ENCODE data around the gene PCGF3. TPM values are rescaled to one million over a fixed set of nuclear protein-coding genes. Genes with fewer than 3 reads are reported as not detected.

Gene PCGF3
- total and polyA plus RNA-seq, 2 experiments from 2014 or later = 21.0 to 26.0 TPM

GRCh38 chr4:763922-764321 is 58.3 kb downstream of the PCGF3 start:
- H3K4me2 ChIP-seq (ENCODE audit: unreplicated experiment) = no peak overlapping the region
- 0 out of 2 replicates have a peak, but pooled peaks cover 3% of the 10 kb centered on the region for H4K20me1 ChIP-seq (ENCODE audit: insufficient read depth)
- in situ Hi-C loops (cut with MboI) = no loop called here
- peaks cover 18% of the 10 kb centered on the region for H3K4me1 ChIP-seq (ENCODE audit: insufficient read depth)
- H3K9ac ChIP-seq = no peak overlapping the region
- no peaks in the 10 kb centered on the region for H3K27me3 ChIP-seq (replicated peaks; ENCODE audit: insufficient read depth)
- H3F3A ChIP-seq (ENCODE audit: insufficient read depth) = peaks cover 52% of the 10 kb centered on the region
- TF ChIP-seq EZH2phosphoT487 (IDR thresholded peaks at IDR 0.05; ENCODE audit: insufficient read depth, low read depth) (no peak), EZH2 (IDR thresholded peaks at IDR 0.05; ENCODE audit: insufficient read depth, poor library complexity, severe bottlenecking) (no peak)
- H3K27ac ChIP-seq = no peak overlapping the region
- DNase-seq = no peak
- 93 to 95% methylated on average over 11 of the region's 11 CpGs for WGBS, 2 experiments (ENCODE audit: low coverage in 1 of 2, low lambda C conversion rate in 2 of 2, missing lambda C conversion rate in 2 of 2)
- H3K9me2 ChIP-seq (ENCODE audit: insufficient read depth) = no peaks in the 10 kb centered on the region
- H2AFZ ChIP-seq = no peak overlapping the region
- no peaks in the 10 kb centered on the region for H3K9me3 ChIP-seq (ENCODE audit: low read depth)
- H3K4me3 ChIP-seq = no peak overlapping the region
- peaks cover 42% of the 10 kb centered on the region for H3K79me2 ChIP-seq (ENCODE audit: insufficient read depth)
- peaks cover 17% of the 10 kb centered on the region for H3K36me3 ChIP-seq (ENCODE audit: low read depth)

- H3K9me2 ChIP-seq (ENCODE audit: insufficient read depth) = no peaks in the 10 kb centered on the region
- WGBS, 2 experiments (ENCODE audit: low coverage in 1 of 2, low lambda C conversion rate in 2 of 2, missing lambda C conversion rate in 2 of 2) = 87 to 89% methylated on average over 15 to 16 of the region's 16 CpGs
- no peak overlapping the region for H3K4me3 ChIP-seq
- no peaks in the 10 kb centered on the region for H3K9me3 ChIP-seq (ENCODE audit: low read depth)
- peak overlapping the region; percentile 56 for H3K27ac ChIP-seq
- no peak for TF ChIP-seq EZH2phosphoT487 (IDR thresholded peaks at IDR 0.05; ENCODE audit: insufficient read depth, low read depth)
- TF ChIP-seq EZH2 (IDR thresholded peaks at IDR 0.05; ENCODE audit: insufficient read depth, poor library complexity, severe bottlenecking) = no peak
- no peaks in the 10 kb centered on the region for H3K27me3 ChIP-seq (replicated peaks; ENCODE audit: insufficient read depth)
- peaks cover 17% of the 10 kb centered on the region for H3K36me3 ChIP-seq (ENCODE audit: low read depth)
- peaks cover 18% of the 10 kb centered on the region for H3K4me1 ChIP-seq (ENCODE audit: insufficient read depth)
- H4K20me1 ChIP-seq (ENCODE audit: insufficient read depth) = 0 out of 2 replicates have a peak, but pooled peaks cover 3% of the 10 kb centered on the region
- no peak overlapping the region for H2AFZ ChIP-seq
- no peak for DNase-seq
- peaks cover 55% of the 10 kb centered on the region for H3F3A ChIP-seq (ENCODE audit: insufficient read depth)
- no peak overlapping the region for H3K9ac ChIP-seq
- no peak overlapping the region for H3K4me2 ChIP-seq (ENCODE audit: unreplicated experiment)
- in situ Hi-C loops (cut with MboI) = no loop called here
- peaks cover 49% of the 10 kb centered on the region for H3K79me2 ChIP-seq (ENCODE audit: insufficient read depth)
Observed at GRCh38 chr4:764405-765169, 59.0 kb downstream of the PCGF3 start.

GRCh38 chr4:766152-766515 is 60.5 kb downstream of the PCGF3 start:
- no peaks in the 10 kb centered on the region for H3K27me3 ChIP-seq (replicated peaks; ENCODE audit: insufficient read depth)
- H2AFZ ChIP-seq = no peak overlapping the region
- 0 out of 2 replicates have a peak overlapping the region, but pooled peaks have one; percentile 17 for H3K9ac ChIP-seq
- no peak overlapping the region for H3K4me3 ChIP-seq
- WGBS, 2 experiments (ENCODE audit: low coverage in 1 of 2, low lambda C conversion rate in 2 of 2, missing lambda C conversion rate in 2 of 2) = 62 to 67% methylated on average over 7 of the region's 7 CpGs
- no peak overlapping the region for H3K4me2 ChIP-seq (ENCODE audit: unreplicated experiment)
- in situ Hi-C loops (cut with MboI) = no loop called here
- H3K9me2 ChIP-seq (ENCODE audit: insufficient read depth) = no peaks in the 10 kb centered on the region
- peaks cover 18% of the 10 kb centered on the region for H3K4me1 ChIP-seq (ENCODE audit: insufficient read depth)
- no peaks in the 10 kb centered on the region for H3K9me3 ChIP-seq (ENCODE audit: low read depth)
- DNase-seq = peak; percentile 81
- H3K36me3 ChIP-seq (ENCODE audit: low read depth) = peaks cover 20% of the 10 kb centered on the region
- H4K20me1 ChIP-seq (ENCODE audit: insufficient read depth) = peaks cover 3% of the 10 kb centered on the region; the same call in 1 of the 2 replicates
- H3K79me2 ChIP-seq (ENCODE audit: insufficient read depth) = peaks cover 61% of the 10 kb centered on the region
- peaks cover 66% of the 10 kb centered on the region for H3F3A ChIP-seq (ENCODE audit: insufficient read depth)
- no peak for TF ChIP-seq EZH2phosphoT487 (IDR thresholded peaks at IDR 0.05; ENCODE audit: insufficient read depth, low read depth)
- no peak for TF ChIP-seq EZH2 (IDR thresholded peaks at IDR 0.05; ENCODE audit: insufficient read depth, poor library complexity, severe bottlenecking)
- peak overlapping the region; percentile 56 for H3K27ac ChIP-seq

- Histone ChIP-seq H3K9ac (0 out of 2 replicates have a peak overlapping the region, but pooled peaks have one; percentile 17), H2AFZ (no peak overlapping the region), H3F3A (ENCODE audit: insufficient read depth) (peaks cover 66% of the 10 kb centered on the region), H3K9me3 (ENCODE audit: low read depth) (no peaks in the 10 kb centered on the region), H3K36me3 (ENCODE audit: low read depth) (peaks cover 14% of the 10 kb centered on the region), H3K4me3 (no peak overlapping the region), H3K27ac (peak overlapping the region; percentile 56), H3K79me2 (ENCODE audit: insufficient read depth) (peaks cover 61% of the 10 kb centered on the region), H4K20me1 (ENCODE audit: insufficient read depth) (peaks cover 3% of the 10 kb centered on the region; the same call in 1 of the 2 replicates), H3K4me2 (ENCODE audit: unreplicated experiment) (no peak overlapping the region), H3K4me1 (ENCODE audit: insufficient read depth) (peaks cover 18% of the 10 kb centered on the region), H3K9me2 (ENCODE audit: insufficient read depth) (no peaks in the 10 kb centered on the region), H3K27me3 (replicated peaks; ENCODE audit: insufficient read depth) (no peaks in the 10 kb centered on the region)
- WGBS, 2 experiments (ENCODE audit: low coverage in 1 of 2, low lambda C conversion rate in 2 of 2, missing lambda C conversion rate in 2 of 2) = 71% methylated on average over 21 of the region's 21 CpGs
- DNase-seq = no peak
- in situ Hi-C loops (cut with MboI) = no loop called here
- TF ChIP-seq EZH2 (IDR thresholded peaks at IDR 0.05; ENCODE audit: insufficient read depth, poor library complexity, severe bottlenecking) (no peak), EZH2phosphoT487 (IDR thresholded peaks at IDR 0.05; ENCODE audit: insufficient read depth, low read depth) (no peak)
Observed at GRCh38 chr4:766559-767283, 61.1 kb downstream of the PCGF3 start.

Data from GM23248 (cell line).